NT2/D1 (cell line): ENCODE measurements around the gene DLG3.

Source experiments
- DNase-seq: peaks from one replicate; pipeline ENCODE4 v3.0.0-alpha.2; 2011; ENCODE audit warnings: low read depth, low spot score
- H3K27me3 ChIP-seq: 2 replicates; pipeline ENCODE4 v1.6.0; 2011; ENCODE audit warnings: mild to moderate bottlenecking; ENCODE audit not compliant: insufficient read length, insufficient read depth
- H3K36me3 ChIP-seq: 2 replicates; pipeline ENCODE4 v1.6.1; 2011; ENCODE audit warnings: mild to moderate bottlenecking, low read length, mixed read lengths; ENCODE audit not compliant: insufficient read depth, insufficient read length
- H3K4me1 ChIP-seq: 2 replicates; pipeline ENCODE4 v1.5.1; 2011; ENCODE audit not compliant: insufficient read depth, insufficient read length
- H3K4me3 ChIP-seq: 2 replicates; pipeline ENCODE4 v1.5.1; 2011; ENCODE audit warnings: low read depth; ENCODE audit not compliant: insufficient read length
- H3K9ac ChIP-seq: 2 replicates; pipeline ENCODE4 v1.6.0; 2011; ENCODE audit warnings: low read depth; ENCODE audit not compliant: insufficient read length
- H3K9me3 ChIP-seq: 2 replicates; pipeline ENCODE4 v1.5.1; 2011; ENCODE audit warnings: mild to moderate bottlenecking, low read length; ENCODE audit not compliant: insufficient read depth
- SUZ12 ChIP-seq: IDR thresholded peaks from 2 replicates; pipeline ENCODE4 v1.6.1; 2011; ENCODE audit not compliant: insufficient read length, insufficient read depth; ENCODE audit errors: extremely low read depth
- YY1 ChIP-seq: IDR thresholded peaks from 2 replicates; pipeline ENCODE4 v1.6.1; 2011; ENCODE audit not compliant: insufficient read length, insufficient read depth
- ZNF274 ChIP-seq: IDR thresholded peaks from 2 replicates; pipeline ENCODE4 v1.6.1; 2011; ENCODE audit warnings: mild to moderate bottlenecking, low read depth, low read length

Gene DLG3

GRCh38 chrX:70554948-70555347 lies 110.3 kb downstream of the DLG3 start:
- Histone ChIP-seq H3K9me3 (peaks cover 7% of the 10 kb centered on the region; the same call in 1 of the 2 replicates), H3K27me3 (no peaks in the 10 kb centered on the region), H3K36me3 (no peaks in the 10 kb centered on the region), H3K9ac (no peak overlapping the region), H3K4me3 (no peak overlapping the region), H3K4me1 (no peaks in the 10 kb centered on the region)
- DNase-seq, result no peak
- no peak for TF ChIP-seq YY1
- TF ChIP-seq SUZ12, result no peak
- TF ChIP-seq ZNF274, result no peak
